Loucy (cell line): ENCODE data around the gene KIF12.
"Not testable (repeated sequence)": the region's sequence is repeated elsewhere in the genome, so short reads cannot be mapped to it uniquely, and the experiment has no call there.

Experiments used
- H2AFZ ChIP-seq: fragments of 200-600 bp; sonication (generic); 2 replicates; pipeline ENCODE4 v1.6.0; 2016; ENCODE audit warnings: antibody characterized with exemption, mild to moderate bottlenecking, low read length, moderate library complexity
- H3F3A ChIP-seq: fragments of 200-600 bp; 2 replicates; pipeline ENCODE4 v1.6.0; 2016; ENCODE audit warnings: antibody characterized with exemption, low read depth, mild to moderate bottlenecking
- H3K27me3 ChIP-seq: fragments of 200-600 bp; sonication (generic); 2 replicates; pipeline ENCODE4 v1.6.1; 2014; ENCODE audit warnings: low read length, mild to moderate bottlenecking; ENCODE audit not compliant: insufficient read depth, poor library complexity, severe bottlenecking
- H3K36me3 ChIP-seq: fragments of 200-600 bp; sonication (generic); 2 replicates; pipeline ENCODE4 v1.6.1; 2016; ENCODE audit warnings: low read length; ENCODE audit not compliant: insufficient read depth
- H3K4me1 ChIP-seq: fragments of 200-600 bp; sonication (generic); 2 replicates; pipeline ENCODE4 v1.5.1; 2014; ENCODE audit warnings: low read length, mild to moderate bottlenecking; ENCODE audit not compliant: insufficient read depth, poor library complexity, severe bottlenecking
- H3K4me2 ChIP-seq: fragments of 200-600 bp; sonication (generic); 2 replicates; pipeline ENCODE4 v1.6.0; 2014; ENCODE audit warnings: antibody characterized with exemption, low read length, low read depth, mild to moderate bottlenecking; ENCODE audit not compliant: poor library complexity, severe bottlenecking
- H3K4me3 ChIP-seq: fragments of 200-600 bp; sonication (generic); 2 replicates; pipeline ENCODE4 v1.5.1; 2014; ENCODE audit warnings: low read length, mild to moderate bottlenecking, mixed read lengths; ENCODE audit not compliant: poor library complexity, severe bottlenecking
- H3K79me2 ChIP-seq: fragments of 200-600 bp; sonication (generic); 2 replicates; pipeline ENCODE4 v1.6.1; 2014; ENCODE audit warnings: low read length; ENCODE audit not compliant: insufficient read depth
- H3K9ac ChIP-seq: fragments of 200-600 bp; sonication (generic); 2 replicates; pipeline ENCODE4 v1.6.0; 2014; ENCODE audit warnings: mild to moderate bottlenecking, low read depth, low read length, moderate library complexity; ENCODE audit not compliant: poor library complexity, severe bottlenecking
- H3K9me2 ChIP-seq: fragments of 200-600 bp; sonication (generic); replicated peaks from 2 replicates; pipeline ENCODE4 v1.6.1; 2016; ENCODE audit warnings: low read depth, low read length, mixed read lengths
- H3K9me3 ChIP-seq: fragments of 200-600 bp; sonication (generic); 2 replicates; pipeline ENCODE4 v1.6.1; 2014; ENCODE audit warnings: mild to moderate bottlenecking, antibody characterized with exemption, low read length, low read depth; ENCODE audit not compliant: insufficient read depth
- H4K20me1 ChIP-seq: fragments of 200-600 bp; sonication (generic); 2 replicates; pipeline ENCODE4 v1.6.0; 2014; ENCODE audit warnings: antibody characterized with exemption, low read length, mild to moderate bottlenecking; ENCODE audit not compliant: insufficient read depth, poor library complexity, severe bottlenecking
- EZH2phosphoT487 ChIP-seq: fragments of 200-600 bp; IDR thresholded peaks from 2 replicates; pipeline ENCODE4 v1.6.1; 2018; ENCODE audit warnings: antibody characterized with exemption, mild to moderate bottlenecking, moderate library complexity, borderline replicate concordance
- TF ChIP-seq, protein P1 (sequence below): fragments of 200-600 bp; sonication (generic); conservative IDR thresholded peaks from 2 replicates; pipeline ENCODE4 v1.5.1; 2014; ENCODE audit warnings: mild to moderate bottlenecking, antibody characterized with exemption, low read length

KIF12 gene

DNA sequence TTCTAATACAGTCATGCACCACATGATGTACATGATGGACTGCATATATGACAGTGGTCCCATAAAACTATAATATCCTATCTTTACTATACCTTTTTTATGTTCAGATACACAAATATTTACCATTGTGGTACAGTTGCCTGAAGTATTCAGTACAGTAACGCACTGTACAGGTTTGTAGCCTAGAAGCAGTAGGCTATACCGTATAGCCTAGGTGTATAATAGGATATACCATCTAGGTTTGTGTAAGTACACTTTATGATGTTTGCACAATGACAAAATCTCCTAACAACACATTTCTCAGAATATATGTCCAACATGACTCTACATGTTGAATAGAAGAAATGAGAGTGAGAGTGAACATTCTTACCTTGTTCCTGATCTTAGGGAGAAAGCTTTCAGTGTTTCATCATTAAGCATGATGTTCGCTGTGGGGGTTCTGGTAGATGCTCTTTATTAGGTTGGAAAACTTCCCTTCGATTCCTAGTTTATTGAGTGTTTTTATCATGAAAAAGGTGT is 52.8 kb downstream of the KIF12 start:
- no peak for TF ChIP-seq EZH2phosphoT487
- TF ChIP-seq, protein P1, sequence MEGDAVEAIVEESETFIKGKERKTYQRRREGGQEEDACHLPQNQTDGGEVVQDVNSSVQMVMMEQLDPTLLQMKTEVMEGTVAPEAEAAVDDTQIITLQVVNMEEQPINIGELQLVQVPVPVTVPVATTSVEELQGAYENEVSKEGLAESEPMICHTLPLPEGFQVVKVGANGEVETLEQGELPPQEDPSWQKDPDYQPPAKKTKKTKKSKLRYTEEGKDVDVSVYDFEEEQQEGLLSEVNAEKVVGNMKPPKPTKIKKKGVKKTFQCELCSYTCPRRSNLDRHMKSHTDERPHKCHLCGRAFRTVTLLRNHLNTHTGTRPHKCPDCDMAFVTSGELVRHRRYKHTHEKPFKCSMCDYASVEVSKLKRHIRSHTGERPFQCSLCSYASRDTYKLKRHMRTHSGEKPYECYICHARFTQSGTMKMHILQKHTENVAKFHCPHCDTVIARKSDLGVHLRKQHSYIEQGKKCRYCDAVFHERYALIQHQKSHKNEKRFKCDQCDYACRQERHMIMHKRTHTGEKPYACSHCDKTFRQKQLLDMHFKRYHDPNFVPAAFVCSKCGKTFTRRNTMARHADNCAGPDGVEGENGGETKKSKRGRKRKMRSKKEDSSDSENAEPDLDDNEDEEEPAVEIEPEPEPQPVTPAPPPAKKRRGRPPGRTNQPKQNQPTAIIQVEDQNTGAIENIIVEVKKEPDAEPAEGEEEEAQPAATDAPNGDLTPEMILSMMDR, result no peak
- no peak overlapping the region for H3K4me2 ChIP-seq

DNA sequence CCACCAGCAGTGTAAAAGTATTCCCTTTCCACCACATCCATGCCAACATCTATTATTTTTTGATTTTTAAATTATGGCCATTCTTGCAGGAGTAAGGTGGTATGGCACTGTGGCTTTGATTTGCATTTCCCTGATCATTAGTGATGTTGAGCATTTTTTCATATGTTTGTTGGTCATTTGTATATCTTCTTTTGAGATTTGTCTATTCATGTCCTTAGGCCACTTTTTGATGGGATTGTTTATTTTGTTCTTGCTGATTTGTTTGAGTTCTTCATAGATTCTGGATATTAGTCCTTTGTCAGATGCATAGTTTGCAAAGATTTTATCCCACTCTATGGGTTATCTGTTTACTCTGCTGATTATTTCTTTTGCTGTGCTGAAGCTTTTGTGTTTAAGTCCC is 55.4 kb downstream of the KIF12 start:
- not testable (repeated sequence) for H3K9me3 ChIP-seq, H3K4me2 ChIP-seq, H3K9ac ChIP-seq, H3K79me2 ChIP-seq, H3K4me3 ChIP-seq, H3K4me1 ChIP-seq, H4K20me1 ChIP-seq, H3K9me2 ChIP-seq, H2AFZ ChIP-seq, H3F3A ChIP-seq, H3K27me3 ChIP-seq
- peaks cover 23% of the 10 kb centered on the region; the same call in 1 of the 2 replicates for H3K36me3 ChIP-seq

More for the DNA sequence above, 52.8 kb downstream of the KIF12 start:
- H3K9ac ChIP-seq, result no peak overlapping the region
- no peaks in the 10 kb centered on the region for H3K4me1 ChIP-seq
- H3K36me3 ChIP-seq, result peaks cover 35% of the 10 kb centered on the region; the same call in 1 of the 2 replicates
- no peaks in the 10 kb centered on the region for H3K27me3 ChIP-seq
- no peak overlapping the region for H3K4me3 ChIP-seq
- H2AFZ ChIP-seq, result no peak overlapping the region
- H3K79me2 ChIP-seq, result no peaks in the 10 kb centered on the region
- H3K9me2 ChIP-seq, result no peaks in the 10 kb centered on the region
- no peaks in the 10 kb centered on the region for H3F3A ChIP-seq
- no peaks in the 10 kb centered on the region for H4K20me1 ChIP-seq
- no peaks in the 10 kb centered on the region for H3K9me3 ChIP-seq
